CD4-positive, alpha-beta T cell (primary cell): ENCODE data around the gene TCF4. TPM values are rescaled to one million over a fixed set of nuclear protein-coding genes. Genes with fewer than 3 reads are reported as not detected.

Experiments
- ATAC-seq: fragments of 200-7000 bp; cut with Tn5 transposase; one replicate; pipeline ENCODE4 v1.10.0; 2022; ENCODE audit warnings: mild to moderate bottlenecking; ENCODE audit not compliant: poor library complexity
- CTCF ChIA-PET: fragments of 350-600 bp; sonication (Branson Sonifier 250); formaldehyde crosslinking; loops from one replicate; lab custom pipeline; 2021; ENCODE audit warnings: antibody characterized with exemption, inconsistent platforms; lab: Charles Lee
- POLR2A ChIA-PET: fragments of 350-600 bp; sonication (Branson Sonifier 250); formaldehyde crosslinking; loops from one replicate; lab custom pipeline; 2021; ENCODE audit warnings: antibody characterized with exemption, inconsistent platforms; lab: Charles Lee
- DNase-seq, 14 experiments: peaks; one replicate each; pipeline ENCODE4 v3.0.0-alpha.2; 2013 to 2020; ENCODE audit warnings: mixed read lengths in 2 of 14
- H3K27ac ChIP-seq, 2 donors: one replicate each; pipeline versions ENCODE4 v1.5.1 to v1.7.0; 2013; ENCODE audit warnings: low read length in 2 of 2, low read depth in 1 of 2, mild to moderate bottlenecking in 1 of 2
- H3K27me3 ChIP-seq, 2 experiments: 1 replicate in 1 of 2; 2 replicates in 1 of 2; pipeline versions ENCODE4 v1.6.1 to v1.7.0; 2013; ENCODE audit warnings: low read length in 2 of 2, control low read depth in 1 of 2, mild to moderate bottlenecking in 1 of 2, moderate library complexity in 1 of 2; ENCODE audit not compliant: insufficient read depth in 2 of 2, control insufficient read depth in 1 of 2
- H3K36me3 ChIP-seq: one replicate; pipeline ENCODE4 v1.6.1; 2013; ENCODE audit warnings: low read length, control low read depth; ENCODE audit not compliant: insufficient read depth
- H3K4me1 ChIP-seq: one replicate; pipeline ENCODE4 v1.6.1; 2013; ENCODE audit warnings: low read length, control low read depth; ENCODE audit not compliant: insufficient read depth
- H3K4me3 ChIP-seq: one replicate; pipeline ENCODE4 v1.5.1; 2013; ENCODE audit warnings: mild to moderate bottlenecking, low read length, moderate library complexity
- H3K9me3 ChIP-seq, 2 experiments: 1 replicate in 1 of 2; 2 replicates in 1 of 2; pipeline versions ENCODE4 v1.6.1 to v1.7.0; 2013; ENCODE audit warnings: low read length in 2 of 2, mild to moderate bottlenecking in 2 of 2, control low read depth in 1 of 2, moderate library complexity in 1 of 2; ENCODE audit not compliant: control insufficient read depth in 1 of 2, insufficient read depth in 1 of 2
- H3K27ac Mint-ChIP-seq: one replicate; pipeline ENCODE4 v1.8.0; 2020; ENCODE audit warnings: mixed read lengths
- H3K27me3 Mint-ChIP-seq: one replicate; pipeline ENCODE4 v1.8.0; 2021; ENCODE audit warnings: mixed read lengths
- H3K36me3 Mint-ChIP-seq: one replicate; pipeline ENCODE4 v1.8.0; 2021; ENCODE audit warnings: low read depth, mixed read lengths
- H3K4me1 Mint-ChIP-seq: one replicate; pipeline ENCODE4 v1.8.0; 2021; ENCODE audit warnings: low read depth, mixed read lengths
- H3K4me3 Mint-ChIP-seq: one replicate; pipeline ENCODE4 v1.8.0; 2020; ENCODE audit warnings: mild to moderate bottlenecking, mixed read lengths
- H3K9me3 Mint-ChIP-seq: one replicate; pipeline ENCODE4 v1.8.0; 2020; ENCODE audit warnings: mixed read lengths
- CTCF ChIP-seq: fragments of 200-600 bp; IDR thresholded peaks from one replicate; pipeline ENCODE4 v1.8.0; 2022; ENCODE audit warnings: antibody characterized with exemption, mild to moderate bottlenecking
- intact Hi-C, 2 experiments: fragments of 100-400 bp; cut with DNase I in 1 of 2; cut with micrococcal nuclease in 1 of 2; formaldehyde crosslinking; loops; one replicate each; pipeline versions ENCODE4 v1.15.1 to v1.9.0; 2023 to 2025; cut with DNase I, micrococcal nuclease
- total RNA-seq, 174 experiments: library from RNA in 2 of 174; stranded (reverse) in 2 of 174; gene quantifications; one replicate each; pipeline ENCODE4 v1.2.3 and lab custom pipeline; 2021 to 2026

Gene TCF4
- total RNA-seq, 2 experiments from 2014 or later = 3.0 to 3.2 TPM

- peaks cover 0 to 4% of the 10 kb centered on the region in 2 experiments for H3K9me3 ChIP-seq
- no peak overlapping the region for H3K4me3 ChIP-seq
- Mint-ChIP-seq H3K27me3 (no peaks in the 10 kb centered on the region), H3K4me1 (no peaks in the 10 kb centered on the region), H3K4me3 (no peak overlapping the region), H3K27ac (no peak overlapping the region), H3K9me3 (no peaks in the 10 kb centered on the region), H3K36me3 (no peaks in the 10 kb centered on the region)
- H3K27ac ChIP-seq = no peak overlapping the region
- TF ChIP-seq CTCF = no peak
- intact Hi-C loops = loop anchor here in 1 of 2 experiments (5.0 kb wide), 1 partner anchor 1345 kb away; no protein-coding TSS in a partner anchor
- no peaks in the 10 kb centered on the region for H3K4me1 ChIP-seq
- no peaks in the 10 kb centered on the region for H3K27me3 ChIP-seq
- DNase-seq (no peak), ATAC-seq (no peak)
- ChIA-PET CTCF (no interaction called here), POLR2A (no interaction called here)
- H3K36me3 ChIP-seq = no peaks in the 10 kb centered on the region
These were observed 355.5 kb downstream of the TCF4 start for GRCh38 chr18:55232506-55232905.

GRCh38 chr18:55229682-55230081, 358.3 kb downstream of the TCF4 start:
- no peak overlapping the region for H3K4me3 Mint-ChIP-seq
- CTCF ChIA-PET = no interaction called here
- ATAC-seq (no peak), DNase-seq (no peak)
- TF ChIP-seq CTCF = no peak
- no peak overlapping the region for H3K4me3 ChIP-seq
- H3K36me3 Mint-ChIP-seq = no peaks in the 10 kb centered on the region
- no peaks in the 10 kb centered on the region for H3K4me1 ChIP-seq
- H3K27me3 ChIP-seq = no peaks in the 10 kb centered on the region
- H3K9me3 Mint-ChIP-seq = no peaks in the 10 kb centered on the region
- no peaks in the 10 kb centered on the region for H3K27me3 Mint-ChIP-seq
- H3K9me3 ChIP-seq = peaks cover 0 to 4% of the 10 kb centered on the region in 2 experiments
- POLR2A ChIA-PET = no interaction called here
- no peak overlapping the region for H3K27ac ChIP-seq
- H3K36me3 ChIP-seq = no peaks in the 10 kb centered on the region
- intact Hi-C loops = loop anchor here in 1 of 2 experiments (5.0 kb wide), 1 partner anchor 1348 kb away; no protein-coding TSS in a partner anchor
- H3K4me1 Mint-ChIP-seq = no peaks in the 10 kb centered on the region
- no peak overlapping the region for H3K27ac Mint-ChIP-seq

DNA sequence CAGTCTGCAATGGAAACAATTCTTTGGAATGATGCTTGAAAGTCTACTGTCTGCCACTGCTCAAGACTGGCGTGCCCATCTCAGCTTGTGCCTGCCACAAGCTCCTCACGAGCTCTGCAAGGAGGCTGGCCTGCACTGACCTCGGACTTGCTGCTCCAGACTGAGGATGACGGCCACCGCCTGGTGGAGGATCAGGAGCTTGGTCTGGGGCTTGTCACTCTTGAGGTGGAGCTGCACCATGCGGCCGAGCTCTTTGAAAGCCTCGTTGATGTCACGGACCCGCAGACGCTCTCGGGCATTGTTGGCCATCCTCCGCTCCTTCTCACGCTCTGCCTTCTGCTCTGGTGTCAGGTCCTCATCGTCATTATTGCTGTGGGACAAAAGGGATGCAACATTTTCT, 359.3 kb downstream of the TCF4 start:
- ATAC-seq (no peak), DNase-seq (no peak)
- no peaks in the 10 kb centered on the region for H3K36me3 Mint-ChIP-seq
- Histone ChIP-seq H3K27me3 (no peaks in the 10 kb centered on the region), H3K4me3 (no peak overlapping the region), H3K27ac (no peak overlapping the region), H3K4me1 (no peaks in the 10 kb centered on the region), H3K36me3 (no peaks in the 10 kb centered on the region), H3K9me3 (peaks cover 0 to 4% of the 10 kb centered on the region in 2 experiments)
- POLR2A ChIA-PET = no interaction called here
- H3K4me1 Mint-ChIP-seq = no peaks in the 10 kb centered on the region
- H3K4me3 Mint-ChIP-seq = no peak overlapping the region
- H3K27ac Mint-ChIP-seq = no peak overlapping the region
- no peak for TF ChIP-seq CTCF
- CTCF ChIA-PET = no interaction called here
- intact Hi-C loops = no loop called here
- H3K9me3 Mint-ChIP-seq = no peaks in the 10 kb centered on the region
- H3K27me3 Mint-ChIP-seq = no peaks in the 10 kb centered on the region
